CD14-positive monocyte (primary cell): ENCODE results near the gene PKNOX2. TPM values are rescaled to one million over a fixed set of nuclear protein-coding genes. Genes with fewer than 3 reads are reported as not detected.

ENCODE experiments used
- DNase-seq, 3 donors: peaks; one replicate each; pipeline ENCODE4 v3.0.0-alpha.2; 2011 to 2022
- H2AFZ ChIP-seq: 2 replicates; pipeline ENCODE4 v1.6.0; 2012; ENCODE audit warnings: mild to moderate bottlenecking, low read depth, low read length, inconsistent platforms; ENCODE audit not compliant: insufficient read depth, poor library complexity, severe bottlenecking
- H3K27ac ChIP-seq, 2 donors: 1 replicate in 1 of 2; 2 replicates in 1 of 2; pipeline ENCODE4 v1.5.1; 2012 to 2013; ENCODE audit warnings: low read length in 2 of 2, control low read depth in 1 of 2, inconsistent platforms in 1 of 2, low read depth in 1 of 2, mild to moderate bottlenecking in 1 of 2
- H3K27me3 ChIP-seq, 2 donors: one replicate each; pipeline versions ENCODE4 v1.6.0 to v1.6.1; 2011 to 2013; ENCODE audit warnings: low read length in 2 of 2; ENCODE audit not compliant: control insufficient read depth in 2 of 2, insufficient read depth in 2 of 2
- H3K36me3 ChIP-seq, 2 donors: replicated peaks in 1 of 2; 1 replicate in 1 of 2; 2 replicates in 1 of 2; pipeline versions ENCODE4 v1.5.1 to v1.6.1; 2012 to 2013; ENCODE audit warnings: low read length in 2 of 2, control low read depth in 1 of 2, inconsistent platforms in 1 of 2, mild to moderate bottlenecking in 1 of 2; ENCODE audit not compliant: insufficient read depth in 2 of 2, control insufficient read depth in 1 of 2
- H3K4me1 ChIP-seq, 2 donors: 1 replicate in 1 of 2; 2 replicates in 1 of 2; pipeline versions ENCODE4 v1.5.1 to v1.6.1; 2012 to 2013; ENCODE audit warnings: low read length in 2 of 2, control low read depth in 1 of 2, inconsistent platforms in 1 of 2, mild to moderate bottlenecking in 1 of 2, moderate library complexity in 1 of 2; ENCODE audit not compliant: insufficient read depth in 2 of 2, control insufficient read depth in 1 of 2
- H3K4me2 ChIP-seq: replicated peaks from 2 replicates; pipeline ENCODE3; 2012; ENCODE audit warnings: low read length, moderate library complexity, mild to moderate bottlenecking; ENCODE audit not compliant: poor library complexity, severe bottlenecking; ENCODE audit errors: extremely low read depth
- H3K4me3 ChIP-seq, 3 experiments: fragments of 200-600 bp in 1 of 3; sonication (generic) in 1 of 3; replicated peaks in 1 of 3; 1 replicate in 2 of 3; 2 replicates in 1 of 3; pipeline ENCODE4 v1.5.1; 2011 to 2013; ENCODE audit warnings: low read length in 3 of 3, mild to moderate bottlenecking in 3 of 3, control low read depth in 2 of 3, low read depth in 2 of 3, inconsistent platforms in 1 of 3, moderate library complexity in 1 of 3
- H3K79me2 ChIP-seq: 2 replicates; pipeline ENCODE4 v1.6.0; 2012; ENCODE audit warnings: mild to moderate bottlenecking, control low read depth, inconsistent platforms, low read length, moderate library complexity; ENCODE audit not compliant: insufficient read depth
- H3K9ac ChIP-seq: 2 replicates; pipeline ENCODE4 v1.6.0; 2017; ENCODE audit warnings: low read length, mild to moderate bottlenecking; ENCODE audit not compliant: insufficient read depth, poor library complexity, severe bottlenecking
- H3K9me3 ChIP-seq, 2 donors: replicated peaks in 1 of 2; 1 replicate in 1 of 2; 2 replicates in 1 of 2; pipeline versions ENCODE4 v1.5.1 to v1.6.1; 2012 to 2013; ENCODE audit warnings: low read length in 2 of 2, control low read depth in 1 of 2; ENCODE audit not compliant: control insufficient read depth in 1 of 2, insufficient read depth in 1 of 2
- H4K20me1 ChIP-seq: 2 replicates; pipeline ENCODE4 v1.6.0; 2012; ENCODE audit warnings: mild to moderate bottlenecking, low read length, control low read depth, moderate library complexity; ENCODE audit not compliant: insufficient read depth
- H3K27ac Mint-ChIP-seq, 7 donors: one replicate each; pipeline ENCODE4 v1.8.0; 2020; ENCODE audit warnings: mild to moderate bottlenecking in 7 of 7, mixed read lengths in 7 of 7, moderate library complexity in 6 of 7, inconsistent platforms in 2 of 7
- H3K27me3 Mint-ChIP-seq, 3 donors: one replicate each; pipeline ENCODE4 v1.8.0; 2021 to 2022; ENCODE audit warnings: low read depth in 3 of 3, mild to moderate bottlenecking in 3 of 3, mixed read lengths in 3 of 3, moderate library complexity in 3 of 3, inconsistent platforms in 1 of 3
- H3K36me3 Mint-ChIP-seq, 2 donors: one replicate each; pipeline ENCODE4 v1.8.0; 2020; ENCODE audit warnings: mixed read lengths in 2 of 2, inconsistent platforms in 1 of 2, mild to moderate bottlenecking in 1 of 2
- H3K4me1 Mint-ChIP-seq: one replicate; pipeline ENCODE4 v1.8.0; 2020; ENCODE audit warnings: mild to moderate bottlenecking, mixed read lengths
- H3K4me3 Mint-ChIP-seq, 2 donors: one replicate each; pipeline ENCODE4 v1.8.0; 2020; ENCODE audit warnings: mild to moderate bottlenecking in 2 of 2, mixed read lengths in 2 of 2, moderate library complexity in 1 of 2
- H3K9me3 Mint-ChIP-seq, 7 donors: one replicate each; pipeline ENCODE4 v1.8.0; 2020 to 2022; ENCODE audit warnings: mixed read lengths in 7 of 7, mild to moderate bottlenecking in 6 of 7, moderate library complexity in 6 of 7, inconsistent platforms in 2 of 7
- WGBS: methylation state at CpG from one replicate; pipeline ENCODE4 v1.1.5; 2013; ENCODE audit warnings: missing lambda C conversion rate; ENCODE audit not compliant: insufficient coverage; 5-methylcytosine and 5-hydroxymethylcytosine counted together
- intact Hi-C, 2 donors: fragments of 100-400 bp; cut with micrococcal nuclease; formaldehyde crosslinking; loops; one replicate each; pipeline versions ENCODE4 v1.15.0 to v1.15.1; 2023
- polyA plus RNA-seq, 3 donors: library from polyadenylated mRNA; depleted of rRNA in 1 of 3; unstranded in 2 of 3; stranded (reverse) in 1 of 3; fragments of 300-500 nt in 2 of 3; fragments of >200 nt in 1 of 3; fragmentation: Illumina TruSeq in 2 of 3; gene quantifications; 1 replicate in 2 of 3; 2 replicates in 1 of 3; pipeline ENCODE4 v1.2.3, GENCODE V29; 2012 to 2021
- small RNA-seq: library from RNA; depleted of rRNA; stranded (forward); fragments of <200 nt; gene quantifications from one replicate; pipeline ENCODE3, GENCODE V24; 2012; ENCODE audit warnings: low read depth; ENCODE audit not compliant: insufficient read length
- TF ChIP-seq, protein P1 (sequence below): fragments of 200-600 bp; IDR thresholded peaks from one replicate; pipeline ENCODE4 v1.8.0; 2022; ENCODE audit warnings: antibody characterized with exemption, mild to moderate bottlenecking

PKNOX2 gene
- polyA plus RNA-seq, 3 donors, result not detected

DNA sequence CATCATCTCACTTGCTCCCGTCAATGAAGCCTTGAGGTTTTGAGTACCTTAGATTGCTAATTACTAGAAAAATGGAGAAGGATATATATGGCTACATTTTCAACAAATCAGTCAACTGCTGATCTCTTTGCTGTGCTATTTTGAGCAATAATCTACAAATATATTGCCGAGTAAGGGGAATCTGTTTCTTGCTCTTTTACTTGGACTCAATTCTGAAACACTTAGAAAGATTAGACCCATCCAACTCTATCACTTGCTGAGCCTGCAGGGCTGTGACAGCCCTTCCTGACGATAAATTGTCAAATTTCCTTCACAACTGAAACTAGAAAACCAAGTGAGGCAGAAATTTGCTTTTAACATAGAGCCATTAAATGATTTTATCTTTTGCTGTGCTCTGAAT lies 314.6 kb downstream of the PKNOX2 start:
- H3K27me3 ChIP-seq, result peaks cover 3% of the 10 kb centered on the region in 2 donors
- no peak overlapping the region for H2AFZ ChIP-seq
- no peak overlapping the region for H3K9ac ChIP-seq
- H3K4me2 ChIP-seq, result no peak overlapping the region
- H3K4me1 ChIP-seq, result no peaks in the 10 kb centered on the region
- no peak for DNase-seq
- no CpG with 5 or more reads among the region's 3 CpGs for WGBS
- no peaks in the 10 kb centered on the region for H3K36me3 ChIP-seq
- H3K79me2 ChIP-seq, result no peaks in the 10 kb centered on the region
- Mint-ChIP-seq H3K4me1 (no peaks in the 10 kb centered on the region), H3K36me3 (no peaks in the 10 kb centered on the region), H3K9me3 (peaks cover 0 to 5% (median 0%) of the 10 kb centered on the region in 7 donors), H3K27me3 (peaks cover 10 to 18% (median 14%) of the 10 kb centered on the region in 3 donors), H3K4me3 (no peak overlapping the region), H3K27ac (no peak overlapping the region)
- TF ChIP-seq, protein P1, sequence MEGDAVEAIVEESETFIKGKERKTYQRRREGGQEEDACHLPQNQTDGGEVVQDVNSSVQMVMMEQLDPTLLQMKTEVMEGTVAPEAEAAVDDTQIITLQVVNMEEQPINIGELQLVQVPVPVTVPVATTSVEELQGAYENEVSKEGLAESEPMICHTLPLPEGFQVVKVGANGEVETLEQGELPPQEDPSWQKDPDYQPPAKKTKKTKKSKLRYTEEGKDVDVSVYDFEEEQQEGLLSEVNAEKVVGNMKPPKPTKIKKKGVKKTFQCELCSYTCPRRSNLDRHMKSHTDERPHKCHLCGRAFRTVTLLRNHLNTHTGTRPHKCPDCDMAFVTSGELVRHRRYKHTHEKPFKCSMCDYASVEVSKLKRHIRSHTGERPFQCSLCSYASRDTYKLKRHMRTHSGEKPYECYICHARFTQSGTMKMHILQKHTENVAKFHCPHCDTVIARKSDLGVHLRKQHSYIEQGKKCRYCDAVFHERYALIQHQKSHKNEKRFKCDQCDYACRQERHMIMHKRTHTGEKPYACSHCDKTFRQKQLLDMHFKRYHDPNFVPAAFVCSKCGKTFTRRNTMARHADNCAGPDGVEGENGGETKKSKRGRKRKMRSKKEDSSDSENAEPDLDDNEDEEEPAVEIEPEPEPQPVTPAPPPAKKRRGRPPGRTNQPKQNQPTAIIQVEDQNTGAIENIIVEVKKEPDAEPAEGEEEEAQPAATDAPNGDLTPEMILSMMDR, result no peak
- no peaks in the 10 kb centered on the region for H4K20me1 ChIP-seq
- no peak overlapping the region for H3K4me3 ChIP-seq
- no peaks in the 10 kb centered on the region for H3K9me3 ChIP-seq
- intact Hi-C loops, result no loop called here
- H3K27ac ChIP-seq, result no peak overlapping the region

DNA sequence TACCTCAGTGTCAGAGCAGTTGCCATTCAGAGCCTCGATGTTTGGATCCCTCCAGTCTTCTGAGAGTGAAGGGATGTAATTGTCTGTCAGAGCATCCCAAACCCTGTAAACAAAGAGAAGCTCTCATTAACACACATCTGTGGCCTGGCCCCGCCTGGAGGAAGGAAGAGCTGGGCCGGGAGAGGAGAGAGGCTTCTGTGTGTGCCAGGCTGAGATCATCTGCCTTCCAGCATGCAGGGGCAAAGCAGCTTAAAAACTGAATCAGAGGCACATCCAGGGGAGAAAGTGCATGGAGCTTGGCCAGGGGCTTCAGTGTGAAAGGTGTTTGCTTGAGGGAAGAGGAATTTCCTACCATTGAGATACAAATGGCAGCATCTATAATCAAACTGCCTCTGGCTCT lies 317.0 kb downstream of the PKNOX2 start:
- Mint-ChIP-seq H3K27me3 (peaks cover 7 to 22% (median 18%) of the 10 kb centered on the region in 3 donors), H3K36me3 (no peaks in the 10 kb centered on the region), H3K27ac (peak overlapping the region in 1 of 7 donors; percentile 18), H3K4me3 (peak overlapping the region in 1 of 2 donors; percentile 16), H3K4me1 (no peaks in the 10 kb centered on the region), H3K9me3 (peaks cover 0 to 5% (median 0%) of the 10 kb centered on the region in 7 donors)
- intact Hi-C loops, result no loop called here
- no peak overlapping the region for H3K27ac ChIP-seq
- no peaks in the 10 kb centered on the region for H3K79me2 ChIP-seq
- no peaks in the 10 kb centered on the region for H3K36me3 ChIP-seq
- H3K9me3 ChIP-seq, result no peaks in the 10 kb centered on the region
- no peak overlapping the region for H3K4me3 ChIP-seq
- no CpG with 5 or more reads among the region's 3 CpGs for WGBS
- no peak overlapping the region for H2AFZ ChIP-seq
- TF ChIP-seq, protein P1, result no peak
- no peaks in the 10 kb centered on the region for H3K4me1 ChIP-seq
- H4K20me1 ChIP-seq, result no peaks in the 10 kb centered on the region
- H3K27me3 ChIP-seq, result peaks cover 6 to 9% of the 10 kb centered on the region in 2 donors
- no peak overlapping the region for H3K4me2 ChIP-seq
- DNase-seq, result no peak
- H3K9ac ChIP-seq, result no peak overlapping the region

Small RNAs within 50 kb of the gene (small RNA-seq; reads per million reads assigned to genes)
- gene RNU6-321P, result not detected

Other genes starting within 250 kb of the PKNOX2 start
- gene HEPN1, start 245.5 kb upstream of the PKNOX2 start, polyA plus RNA-seq, result not detected
- gene HEPACAM, start 228.7 kb upstream of the PKNOX2 start, polyA plus RNA-seq, result not detected
- under 1 TPM; 0.24 to 0.32 (median 0.28) TPM for gene CCDC15, start 210.5 kb upstream of the PKNOX2 start, polyA plus RNA-seq
- gene SLC37A2, start 101.4 kb upstream of the PKNOX2 start, polyA plus RNA-seq, result 10 to 100 TPM; 70.8 to 81.5 (median 78.9) TPM
- 10 to 100 TPM; 40.3 to 57.7 (median 55.7) TPM for gene TMEM218, start 53.1 kb upstream of the PKNOX2 start, polyA plus RNA-seq